Pancreas (tissue), 10 donors: ENCODE results near the gene OSBPL3. TPM values are rescaled to one million over a fixed set of nuclear protein-coding genes. Genes with fewer than 3 reads are reported as not detected.

Experiments used
- ATAC-seq, 4 donors: fragments of 200-7000 bp; cut with Tn5 transposase; one replicate each; pipeline versions ENCODE4 v1.8.0 to v1.9.1; 2020; ENCODE audit warnings: mild to moderate bottlenecking in 4 of 4, moderate library complexity in 4 of 4
- DNase-seq, 6 donors: peaks; one replicate each; pipeline ENCODE4 v3.0.0-alpha.2; 2020
- FAIRE-seq: peaks from 2 replicates; lab custom pipeline; 2012; peaks lifted over from hg19 to GRCh38; lab: Jason Lieb, UNC
- H3K27ac ChIP-seq, 4 donors: fragments of 200-600 bp; sonication (generic); 1 replicate in 3 of 4; 2 replicates in 1 of 4; pipeline versions ENCODE4 v1.5.0 to v1.8.0; 2020
- H3K27me3 ChIP-seq, 4 donors: fragments of 200-600 bp; one replicate each; pipeline ENCODE4 v1.8.0; 2021
- H3K36me3 ChIP-seq, 3 donors: fragments of 200-600 bp; sonication (generic) in 1 of 3; one replicate each; pipeline versions ENCODE4 v1.5.0 to v1.8.0; 2020 to 2021
- H3K4me1 ChIP-seq, 3 donors: fragments of 200-600 bp; one replicate each; pipeline ENCODE4 v1.8.0; 2021
- H3K4me3 ChIP-seq, 4 donors: fragments of 200-600 bp; sonication (generic) in 2 of 4; one replicate each; pipeline versions ENCODE4 v1.5.0 to v1.8.0; 2020 to 2021
- H3K9me3 ChIP-seq, 4 donors: fragments of 200-600 bp; one replicate each; pipeline ENCODE4 v1.8.0; 2021
- WGBS, 2 donors: extraction: QIAGEN DNeasy Blood & Tissue Kit; methylation state at CpG; one replicate each; pipeline ENCODE4 v1.1.7; 2013; 5-methylcytosine and 5-hydroxymethylcytosine counted together
- intact Hi-C, 3 donors: fragments of 100-400 bp; cut with DNase I; formaldehyde crosslinking; loops; one replicate each; pipeline versions ENCODE4 v1.11.1 to v1.14.2; 2022
- polyA plus RNA-seq, 2 donors: library from polyadenylated mRNA; stranded (reverse); fragments of 200-250 nt; gene quantifications; one replicate each; pipeline ENCODE4 v1.2.3, GENCODE V29; 2013
- total RNA-seq, 6 donors: library from RNA; stranded (reverse); fragmentation: NEBNext Ultra II Directional in 4 of 6; extraction: Animal tissue kit (Norgen Biotek cat#: 25700) in 4 of 6; gene quantifications; one replicate each; pipeline versions ENCODE4 v1.2.1 to v1.2.4, GENCODE V29; 2021 to 2023
- TF ChIP-seq, protein P1 (sequence below), 4 donors: fragments of 200-600 bp; sonication (generic) in 3 of 4; IDR thresholded peaks; one replicate each; pipeline versions ENCODE4 v1.5.0 to v1.8.0; 2021; ENCODE audit warnings: antibody characterized with exemption in 4 of 4
- donor health status: healthy with polysubstance abuse.
- donor health status: DM: no; HTN: no; CAD: no; lungs with moderate emphysema.
- donor health status: DM: no; HTN: no; CAD: no.
- donor health status: control.
- donor health status: control.
- donor health status: Bipolar disorder and iron deficiency.
- donor health status: DM: yes; HTN: yes; CAD: no.
- donor health status: DM: no; HTN: no; CAD: no.
- donor health status: DM: no; HTN: no; CAD: no.
- donor health status: DM: yes; HTN: yes; CAD: no.

OSBPL3 gene
- total and polyA plus RNA-seq, 8 donors = 1.5 to 9.5 (median 3.9) TPM

DNA sequence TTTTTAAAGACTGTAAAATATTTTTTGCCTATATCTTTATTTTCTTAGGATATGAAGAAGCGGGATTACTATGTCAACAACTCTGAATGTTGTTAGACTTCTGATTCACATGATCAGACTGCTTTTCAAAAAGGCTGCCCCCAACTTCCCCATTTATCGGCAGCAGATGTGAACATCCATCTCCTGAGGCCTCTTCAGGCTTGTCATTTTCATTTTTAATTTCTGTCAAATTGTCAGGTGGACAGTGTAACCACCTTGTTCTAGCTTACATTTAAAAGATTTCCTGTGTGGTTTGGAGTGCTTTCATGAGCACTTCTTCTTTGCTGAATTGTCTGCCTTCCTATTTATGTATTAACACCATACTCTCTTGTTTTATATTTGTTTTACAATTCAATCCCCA, 143.9 kb downstream of the OSBPL3 start:
- FAIRE-seq (no peak), ATAC-seq (peak in 1 of 4 donors; percentile 10), DNase-seq (no peak)
- H3K4me3 ChIP-seq = no peak overlapping the region
- TF ChIP-seq, protein P1, sequence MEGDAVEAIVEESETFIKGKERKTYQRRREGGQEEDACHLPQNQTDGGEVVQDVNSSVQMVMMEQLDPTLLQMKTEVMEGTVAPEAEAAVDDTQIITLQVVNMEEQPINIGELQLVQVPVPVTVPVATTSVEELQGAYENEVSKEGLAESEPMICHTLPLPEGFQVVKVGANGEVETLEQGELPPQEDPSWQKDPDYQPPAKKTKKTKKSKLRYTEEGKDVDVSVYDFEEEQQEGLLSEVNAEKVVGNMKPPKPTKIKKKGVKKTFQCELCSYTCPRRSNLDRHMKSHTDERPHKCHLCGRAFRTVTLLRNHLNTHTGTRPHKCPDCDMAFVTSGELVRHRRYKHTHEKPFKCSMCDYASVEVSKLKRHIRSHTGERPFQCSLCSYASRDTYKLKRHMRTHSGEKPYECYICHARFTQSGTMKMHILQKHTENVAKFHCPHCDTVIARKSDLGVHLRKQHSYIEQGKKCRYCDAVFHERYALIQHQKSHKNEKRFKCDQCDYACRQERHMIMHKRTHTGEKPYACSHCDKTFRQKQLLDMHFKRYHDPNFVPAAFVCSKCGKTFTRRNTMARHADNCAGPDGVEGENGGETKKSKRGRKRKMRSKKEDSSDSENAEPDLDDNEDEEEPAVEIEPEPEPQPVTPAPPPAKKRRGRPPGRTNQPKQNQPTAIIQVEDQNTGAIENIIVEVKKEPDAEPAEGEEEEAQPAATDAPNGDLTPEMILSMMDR (IDR thresholded peaks at IDR 0.05) = no peak
- H3K27ac ChIP-seq = no peak overlapping the region
- 90 to 92% methylated on average over 2 of the region's 2 CpGs for WGBS, 2 donors
- no peaks in the 10 kb centered on the region for H3K9me3 ChIP-seq
- H3K27me3 ChIP-seq = no peaks in the 10 kb centered on the region
- H3K4me1 ChIP-seq = no peaks in the 10 kb centered on the region
- intact Hi-C loops = no loop called here
- no peaks in the 10 kb centered on the region for H3K36me3 ChIP-seq

DNA sequence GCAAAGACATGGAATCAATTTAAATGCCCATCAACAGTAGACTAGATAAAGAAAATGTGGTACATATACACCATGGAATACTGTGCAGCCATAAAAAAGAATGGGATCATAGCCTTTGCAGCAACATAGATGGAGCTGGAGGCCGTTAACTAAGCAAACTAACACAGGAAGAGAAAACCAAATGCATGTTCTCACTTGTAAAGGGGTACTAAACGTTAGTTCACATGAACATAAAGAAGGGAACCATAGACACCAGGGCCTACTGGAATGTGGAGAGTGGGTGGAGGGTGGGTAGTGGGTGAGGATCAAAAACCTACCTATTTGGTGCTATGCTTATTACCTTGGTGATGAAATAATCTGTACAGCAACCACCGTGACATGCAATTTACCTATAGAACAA, 144.3 kb downstream of the OSBPL3 start:
- intact Hi-C loops = no loop called here
- no peaks in the 10 kb centered on the region for H3K27me3 ChIP-seq
- FAIRE-seq = no peak

DNA sequence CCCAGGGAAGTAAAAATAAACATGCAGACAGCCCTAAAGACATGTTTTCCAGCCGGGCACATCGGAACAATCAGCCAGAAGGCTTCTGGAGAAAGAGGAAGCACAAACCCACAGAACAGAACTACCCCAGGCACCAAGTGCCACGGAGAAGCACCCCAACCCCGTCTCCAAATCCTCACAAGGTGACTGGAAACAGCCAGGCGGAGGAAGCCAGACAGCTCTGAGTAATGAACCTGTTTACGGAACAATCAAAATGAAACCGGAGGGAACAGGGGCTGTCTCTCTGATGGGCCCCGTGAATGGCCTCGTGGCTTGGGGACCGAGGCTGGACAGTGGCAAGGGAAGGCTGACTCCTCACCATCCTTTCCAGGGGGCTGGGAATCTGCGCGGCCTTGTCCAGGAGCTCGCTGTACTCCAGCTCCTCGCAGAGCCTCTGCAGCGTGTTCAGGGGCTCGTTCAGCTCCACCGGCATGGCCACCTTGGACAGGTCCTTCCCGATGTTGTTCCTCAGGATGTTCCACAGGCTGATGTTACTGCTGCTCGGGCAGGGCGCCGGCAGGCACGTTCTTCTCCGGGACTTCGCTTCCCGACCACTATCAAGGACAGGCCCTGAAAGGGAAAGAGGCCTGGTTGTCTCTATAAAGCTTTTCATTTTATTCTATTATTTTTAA, 145.7 kb downstream of the OSBPL3 start:
- peak in 3 of 4 donors; percentile 14 to 57 (median 51) for ATAC-seq
- DNase-seq = peak in 1 of 6 donors; percentile 31
- no peak overlapping the region for H3K4me3 ChIP-seq
- peaks cover under 1 to 5% (median 5%) of the 10 kb centered on the region in 3 donors for H3K4me1 ChIP-seq
- peak overlapping the region in 1 of 4 donors; percentile 3 for H3K27ac ChIP-seq
- H3K36me3 ChIP-seq = no peaks in the 10 kb centered on the region
- H3K9me3 ChIP-seq = no peaks in the 10 kb centered on the region
- H3K27me3 ChIP-seq = no peaks in the 10 kb centered on the region
- TF ChIP-seq, protein P1 (IDR thresholded peaks at IDR 0.05) = no peak
- FAIRE-seq = no peak
- WGBS, 2 donors = 91 to 93% methylated on average over 25 of the region's 25 CpGs
- intact Hi-C loops = no loop called here

More for the DNA sequence above, 144.3 kb downstream of the OSBPL3 start:
- H3K36me3 ChIP-seq = no peaks in the 10 kb centered on the region
- DNase-seq (no peak), ATAC-seq (no peak)
- WGBS, 2 donors = 92 to 96% methylated on average over 3 of the region's 3 CpGs
- no peaks in the 10 kb centered on the region for H3K9me3 ChIP-seq
- peak overlapping the region in 1 of 4 donors; percentile 5 for H3K27ac ChIP-seq
- TF ChIP-seq, protein P1 (IDR thresholded peaks at IDR 0.05) = no peak
- H3K4me3 ChIP-seq = no peak overlapping the region
- H3K4me1 ChIP-seq = no peaks in the 10 kb centered on the region

DNA sequence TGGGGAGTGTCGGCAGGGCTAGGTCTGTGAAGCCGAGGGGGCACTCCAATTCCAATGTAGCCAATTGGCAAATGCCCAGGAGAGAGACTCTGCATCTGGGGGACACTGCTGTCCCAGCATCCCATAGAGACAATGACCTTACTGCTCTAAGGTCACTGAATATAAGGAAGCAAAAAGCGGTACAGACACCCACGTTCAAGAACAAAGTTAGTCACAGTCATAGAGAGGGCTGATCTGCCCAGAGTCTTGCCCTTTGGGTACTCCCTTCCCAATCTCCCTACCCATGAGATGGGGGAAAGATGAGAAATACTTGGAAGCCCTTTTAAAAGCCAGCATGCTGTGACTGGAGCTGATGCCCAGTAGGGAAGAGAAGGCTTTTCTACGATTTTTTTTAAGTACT, 146.4 kb downstream of the OSBPL3 start:
- WGBS, 2 donors = 88 to 93% methylated on average over 5 of the region's 5 CpGs

More for the DNA sequence above, 146.4 kb downstream of the OSBPL3 start:
- Histone ChIP-seq H3K36me3 (no peaks in the 10 kb centered on the region), H3K27ac (no peak overlapping the region), H3K27me3 (no peaks in the 10 kb centered on the region), H3K4me1 (peaks cover 7 to 12% (median 12%) of the 10 kb centered on the region in 3 donors), H3K9me3 (no peaks in the 10 kb centered on the region), H3K4me3 (no peak overlapping the region)
- FAIRE-seq = no peak
- peak in 2 of 4 donors; percentile 53 to 57 for ATAC-seq
- TF ChIP-seq, protein P1 (IDR thresholded peaks at IDR 0.05) = no peak
- intact Hi-C loops = no loop called here
- no peak for DNase-seq
